GM18951 (cell line): ENCODE results near the gene PNP.
"Not testable (repeated sequence)": the region's sequence is repeated elsewhere in the genome, so short reads cannot be mapped to it uniquely, and the experiment has no call there.

ENCODE experiments used
- POLR2A ChIP-seq: IDR thresholded peaks from 4 replicates; pipeline ENCODE4 v1.6.1; 2011; ENCODE audit warnings: mild to moderate bottlenecking; ENCODE audit not compliant: insufficient read length, insufficient read depth; ENCODE audit errors: extremely low read depth
- in situ Hi-C: fragments of 300-500 bp; cut with MboI; formaldehyde crosslinking; loops from one replicate; pipeline ENCODE4 v1.12.0; 2022; ENCODE audit warnings: low sequenced_read_pairs, mixed read lengths, inconsistent platforms; ENCODE audit not compliant: unreplicated experiment

Gene PNP

DNA sequence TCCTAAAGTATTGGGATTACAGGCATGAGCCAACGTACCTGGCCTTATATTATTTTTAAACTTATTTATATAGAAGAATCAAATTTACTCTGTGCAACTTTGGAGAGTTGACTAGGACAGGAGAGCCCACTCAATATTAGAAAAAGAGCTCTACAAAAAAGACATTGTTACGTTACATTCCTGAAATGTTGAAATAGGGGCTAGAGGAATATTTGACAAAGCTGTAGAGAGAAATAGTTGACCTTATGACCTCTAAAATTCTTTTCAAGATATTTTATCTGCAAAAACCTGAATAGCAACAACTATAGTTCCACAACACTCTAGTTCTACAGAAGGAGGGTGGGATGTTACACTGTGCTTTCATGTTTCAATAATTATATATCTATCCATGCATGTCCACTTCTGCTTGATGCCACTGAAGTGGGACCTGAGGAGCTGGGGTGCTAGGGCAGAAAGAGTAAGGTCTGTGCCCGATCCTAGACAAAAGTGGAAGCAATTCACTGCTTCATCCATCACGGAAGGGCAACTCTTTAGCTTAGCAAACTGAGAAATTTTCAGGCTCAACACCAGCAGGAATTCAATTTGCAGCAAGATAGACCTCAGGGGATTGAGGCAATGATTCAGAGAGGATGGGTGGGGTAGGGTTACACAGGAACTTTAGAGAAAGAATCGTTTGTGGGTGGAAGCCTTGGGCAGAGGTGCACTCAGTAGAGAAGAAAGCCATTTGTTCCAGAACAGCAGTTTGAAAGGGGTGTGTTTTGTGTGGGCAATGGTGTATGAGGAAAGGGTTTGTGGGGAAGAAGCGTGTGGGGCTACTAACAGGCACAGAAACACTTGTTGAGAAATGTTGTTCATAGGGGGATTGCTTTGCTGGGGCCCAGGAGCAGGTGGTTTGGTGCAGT lies 20.1 kb downstream of the PNP start:
- no peak for TF ChIP-seq POLR2A
- in situ Hi-C loops = no loop called here

DNA sequence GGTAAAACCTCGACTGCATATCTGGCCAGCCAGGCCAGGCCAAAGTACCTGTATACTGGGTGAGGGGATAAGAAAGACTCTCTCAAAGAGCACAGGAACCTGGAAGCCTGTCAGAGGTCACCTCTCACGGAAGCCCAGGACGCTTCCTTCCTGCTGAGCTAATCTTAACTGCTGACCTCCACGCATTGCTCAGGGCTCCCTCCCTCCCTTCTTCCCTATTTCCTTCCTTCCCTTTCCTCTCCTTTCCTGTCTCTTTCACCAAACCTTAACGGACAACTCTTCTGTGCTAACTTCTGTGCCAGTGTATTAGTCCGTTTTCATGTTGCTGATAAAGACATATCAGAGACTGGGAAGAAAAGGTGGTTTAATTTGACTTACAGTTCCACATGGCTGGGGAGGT lies 21.4 kb downstream of the PNP start:
- in situ Hi-C loops = no loop called here
- no peak for TF ChIP-seq POLR2A

DNA sequence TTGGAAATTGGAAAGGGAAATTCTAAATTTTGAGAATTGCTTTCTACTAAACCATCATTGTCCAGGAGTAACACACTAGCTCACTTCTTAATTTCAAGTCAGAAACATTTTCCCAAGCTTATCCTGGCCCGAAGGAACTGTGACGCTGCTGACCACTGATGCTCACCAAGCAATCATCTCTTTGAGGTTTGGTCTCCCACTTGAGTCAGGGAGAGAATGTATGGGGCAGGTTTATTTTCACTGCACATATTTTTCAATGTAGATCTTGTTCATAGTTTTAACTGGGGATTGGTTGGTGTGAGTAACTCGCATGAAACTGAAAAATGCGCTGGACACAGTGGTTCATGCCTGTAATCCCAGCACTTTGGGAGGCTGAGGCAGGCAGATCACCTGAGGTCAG lies 23.3 kb downstream of the PNP start:
- TF ChIP-seq POLR2A = no peak
- in situ Hi-C loops = no loop called here

DNA sequence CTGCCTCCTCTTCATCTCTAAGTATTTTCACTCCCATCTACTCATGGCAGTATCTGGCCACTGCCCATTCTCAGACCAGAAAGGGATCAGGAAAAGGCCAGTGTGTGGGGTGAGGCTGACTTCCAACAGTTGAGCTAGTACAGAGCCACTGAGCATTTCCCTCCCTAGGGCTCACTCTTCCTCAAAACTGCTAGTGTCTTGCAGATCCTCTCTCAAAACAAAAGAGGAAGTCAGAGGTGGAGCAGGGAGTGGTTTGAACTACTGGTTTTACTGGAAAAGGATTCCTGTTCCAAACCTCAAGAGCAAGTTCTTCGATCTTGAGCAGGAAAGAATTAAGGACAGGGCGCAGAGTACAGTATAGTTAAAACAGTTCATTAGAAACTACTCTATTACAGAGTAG lies 24.4 kb downstream of the PNP start:
- in situ Hi-C loops = no loop called here
- TF ChIP-seq POLR2A = no peak

DNA sequence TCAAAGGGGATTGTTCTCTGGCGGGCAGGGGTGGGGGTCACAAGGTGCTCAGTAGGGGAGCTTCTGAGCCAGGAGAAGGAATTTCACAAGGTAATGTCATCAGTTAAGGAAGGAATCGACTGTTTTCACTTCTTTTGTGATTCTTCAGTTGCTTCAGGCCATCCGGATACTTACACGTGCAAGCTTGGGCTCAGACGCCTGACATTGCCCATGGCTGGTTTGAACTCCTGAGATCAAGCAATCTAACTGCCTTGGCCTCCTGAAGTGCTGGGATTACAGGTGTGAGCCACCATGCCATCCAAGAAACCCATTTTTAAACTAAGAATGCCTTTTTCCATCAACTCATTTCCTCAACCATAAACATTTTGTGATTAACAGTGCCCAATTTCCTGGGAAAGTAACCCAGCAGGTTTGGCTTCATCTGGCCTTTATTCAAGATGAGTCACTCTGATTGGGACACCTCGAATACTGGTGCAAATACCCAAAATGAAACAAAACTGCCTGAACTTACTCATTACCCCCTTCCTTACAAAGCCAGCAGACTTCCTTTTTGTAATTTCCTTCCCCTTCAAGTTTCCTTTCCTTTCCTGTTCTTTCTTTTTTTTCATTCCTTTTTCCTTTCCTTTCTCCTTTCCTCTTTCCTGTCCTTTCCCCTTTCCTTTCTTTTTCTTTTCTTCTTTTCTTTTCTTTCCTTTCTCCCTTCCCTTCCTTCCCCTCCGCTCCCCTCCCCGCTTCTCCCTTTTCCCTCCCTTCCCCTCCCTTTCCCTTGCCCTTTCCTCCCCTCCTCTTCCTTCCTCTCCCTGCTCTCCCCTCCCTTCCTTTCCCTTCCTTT lies 25.9 kb downstream of the PNP start:
- TF ChIP-seq POLR2A = no peak
- in situ Hi-C loops = no loop called here

DNA sequence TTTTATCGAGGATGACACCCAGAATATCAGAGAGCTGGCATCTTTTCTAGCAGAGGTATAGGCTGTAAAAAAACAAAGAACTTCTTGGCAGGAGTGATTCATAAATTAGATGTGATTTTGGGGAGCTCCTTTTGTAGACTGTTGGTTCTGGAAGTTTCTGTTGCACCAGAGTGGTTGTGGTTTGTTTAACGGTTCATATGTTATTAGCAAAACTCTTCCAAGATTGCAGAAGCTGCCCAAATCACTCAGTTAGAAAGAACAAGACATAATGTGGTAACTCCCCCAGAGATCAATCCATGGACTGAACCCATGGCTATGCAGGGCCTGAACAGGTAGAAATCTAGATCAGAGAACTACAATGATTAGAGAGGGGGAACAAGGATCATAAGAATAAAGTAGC lies 29.4 kb downstream of the PNP start:
- TF ChIP-seq POLR2A = no peak
- in situ Hi-C loops = no loop called here

DNA sequence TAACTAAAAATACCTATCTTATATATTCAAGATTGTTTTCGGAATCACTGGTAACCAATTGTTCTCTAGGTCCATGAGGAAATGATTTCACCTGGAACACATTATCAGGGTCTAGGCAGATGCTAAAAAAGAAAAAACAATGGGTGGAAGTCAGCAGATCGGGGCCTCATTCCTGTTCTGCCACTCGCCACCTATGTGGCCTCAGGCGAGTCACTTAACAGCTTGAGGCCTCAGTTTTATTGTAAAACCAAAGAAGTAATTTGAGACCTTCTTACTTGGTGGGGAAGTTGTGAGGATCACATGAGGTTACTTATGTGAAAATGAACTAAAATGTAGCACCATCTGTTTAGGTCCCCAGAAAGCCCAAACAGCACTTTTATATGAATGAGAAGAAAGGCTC lies 29.9 kb downstream of the PNP start:
- no peak for TF ChIP-seq POLR2A
- in situ Hi-C loops = no loop called here

DNA sequence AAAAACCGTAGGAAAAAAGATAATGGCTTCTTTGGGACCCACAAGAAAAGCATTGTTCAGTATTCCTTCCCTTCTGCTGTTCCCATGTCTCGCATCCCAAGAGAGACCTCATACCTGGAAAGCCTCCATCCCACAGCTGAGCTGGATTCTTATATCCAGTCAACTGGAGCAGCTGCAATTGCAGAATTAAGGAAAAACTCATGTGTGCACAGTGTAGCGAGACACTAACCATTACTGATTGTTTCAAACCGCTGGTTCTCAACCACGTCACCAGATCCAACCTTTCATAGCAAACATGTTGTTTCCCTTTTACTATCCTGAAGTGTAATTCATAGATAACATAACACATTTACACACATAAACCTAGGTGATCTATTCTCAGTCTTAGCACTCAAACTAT lies 30.7 kb downstream of the PNP start:
- in situ Hi-C loops = no loop called here
- TF ChIP-seq POLR2A = no peak

DNA sequence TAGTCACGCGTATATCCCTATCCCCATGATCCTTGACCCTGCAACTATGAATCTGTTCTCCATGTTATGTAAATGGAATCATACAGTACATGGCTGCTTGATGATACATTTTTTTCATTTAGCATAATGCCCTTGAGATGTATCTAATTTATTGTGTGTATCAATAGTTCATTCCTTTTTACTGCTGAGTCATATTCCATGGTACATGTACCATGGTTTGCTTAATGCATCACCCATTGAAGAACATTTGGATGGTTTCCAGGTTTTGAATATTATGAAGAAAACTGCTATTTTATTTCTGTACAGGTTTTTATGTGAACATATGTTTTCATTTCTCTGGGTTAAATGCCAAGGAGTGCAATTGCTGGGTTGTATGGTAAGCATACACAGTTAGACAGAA lies 32.1 kb downstream of the PNP start:
- no peak for TF ChIP-seq POLR2A
- in situ Hi-C loops = no loop called here

DNA sequence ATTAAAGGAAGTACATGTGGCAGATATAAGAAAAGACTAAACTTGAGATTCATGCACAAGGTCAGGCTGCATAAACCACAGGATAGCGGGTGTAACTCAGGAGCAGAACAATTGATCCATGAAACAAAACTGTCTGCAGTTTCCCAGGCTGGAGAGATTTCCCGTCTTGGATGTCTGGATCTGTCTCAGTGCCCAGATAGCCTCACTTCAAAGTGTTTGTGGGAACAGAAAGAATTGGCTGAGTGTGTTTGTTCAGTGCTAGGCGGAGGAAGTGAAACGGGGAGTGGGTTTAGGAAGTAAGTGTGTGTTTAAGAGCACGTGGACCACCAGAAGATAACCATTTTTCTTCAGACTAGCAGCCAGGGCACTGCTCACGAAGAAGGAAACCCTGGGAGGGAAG lies 34.7 kb downstream of the PNP start:
- TF ChIP-seq POLR2A = no peak
- in situ Hi-C loops = no loop called here

DNA sequence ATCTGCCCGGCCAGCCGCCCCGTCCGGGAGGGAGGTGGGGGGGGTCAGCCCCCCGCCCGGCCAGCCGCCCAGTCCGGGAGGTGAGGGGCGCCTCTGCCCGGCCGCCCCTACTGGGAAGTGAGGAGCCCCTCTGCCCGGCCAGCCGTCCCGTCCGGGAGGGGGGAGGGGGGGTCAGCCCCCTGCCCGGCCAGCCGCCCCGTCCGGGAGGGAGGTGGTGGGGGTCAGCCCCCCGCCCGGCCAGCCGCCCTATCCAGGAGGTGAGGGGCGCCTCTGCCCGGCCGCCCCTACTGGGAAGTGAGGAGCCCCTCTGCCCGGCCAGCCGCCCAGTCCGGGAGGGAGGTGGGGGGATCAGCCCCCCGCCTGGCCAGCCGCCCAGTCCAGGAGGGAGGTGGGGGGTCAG lies 37.1 kb downstream of the PNP start:
- in situ Hi-C loops = not testable (repeated sequence)

DNA sequence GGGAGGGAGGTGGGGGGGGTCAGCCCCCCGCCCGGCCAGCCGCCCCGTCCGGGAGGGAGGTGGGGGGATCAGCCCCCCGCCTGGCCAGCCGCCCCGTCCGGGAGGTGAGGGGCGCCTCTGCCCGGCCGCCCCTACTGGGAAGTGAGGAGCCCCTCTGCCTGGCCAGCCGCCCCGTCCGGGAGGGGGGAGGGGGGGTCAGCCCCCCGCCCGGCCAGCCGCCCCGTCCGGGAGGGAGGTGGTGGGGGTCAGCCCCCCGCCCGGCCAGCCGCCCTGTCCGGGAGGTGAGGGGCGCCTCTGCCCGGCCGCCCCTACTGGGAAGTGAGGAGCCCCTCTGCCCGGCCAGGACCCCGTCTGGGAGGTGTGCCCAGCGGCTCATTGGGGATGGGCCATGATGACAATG lies 37.5 kb downstream of the PNP start:
- in situ Hi-C loops = not testable (repeated sequence)

DNA sequence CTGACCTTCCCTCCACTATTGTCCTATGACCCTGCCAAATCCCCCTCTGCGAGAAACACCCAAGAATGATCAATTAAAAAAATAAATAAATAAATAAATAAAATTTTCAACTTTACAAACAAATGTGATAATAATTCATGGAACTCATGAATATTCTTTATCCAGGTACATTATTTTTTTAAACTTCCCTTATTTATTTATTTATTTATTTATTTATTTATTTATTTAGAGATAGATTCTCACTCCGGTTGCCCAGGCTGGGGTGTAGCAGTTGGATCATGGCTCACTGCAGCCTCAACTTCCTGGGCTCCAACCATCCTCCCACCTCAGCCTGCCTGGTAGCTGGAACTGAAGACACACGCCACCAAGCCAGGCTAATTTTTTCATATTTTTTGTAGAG lies 38.3 kb downstream of the PNP start:
- in situ Hi-C loops = not testable (repeated sequence)

DNA sequence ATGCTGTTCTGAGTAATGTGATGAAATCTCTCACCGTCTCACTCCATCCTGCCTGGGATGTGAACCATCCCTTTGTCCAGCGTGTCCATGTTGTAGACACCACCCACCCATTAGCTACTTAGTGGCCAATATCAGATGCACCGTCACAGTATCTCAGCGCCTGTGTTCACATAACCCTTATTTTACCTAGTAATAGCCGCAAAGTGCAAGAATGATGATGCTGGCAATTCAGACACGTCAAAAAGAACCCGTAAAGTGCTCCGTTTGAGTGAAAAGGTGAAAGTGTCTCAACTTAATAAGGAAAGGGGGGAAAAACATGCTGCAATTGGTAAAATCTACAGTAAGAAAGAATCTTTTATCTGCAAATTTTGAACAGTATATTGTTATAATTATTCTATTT lies 39.2 kb downstream of the PNP start:
- no peak for TF ChIP-seq POLR2A
- in situ Hi-C loops = no loop called here
